Measurements from ENCODE around the gene RAB3IL1.

The RAB3IL1 gene

DNA sequence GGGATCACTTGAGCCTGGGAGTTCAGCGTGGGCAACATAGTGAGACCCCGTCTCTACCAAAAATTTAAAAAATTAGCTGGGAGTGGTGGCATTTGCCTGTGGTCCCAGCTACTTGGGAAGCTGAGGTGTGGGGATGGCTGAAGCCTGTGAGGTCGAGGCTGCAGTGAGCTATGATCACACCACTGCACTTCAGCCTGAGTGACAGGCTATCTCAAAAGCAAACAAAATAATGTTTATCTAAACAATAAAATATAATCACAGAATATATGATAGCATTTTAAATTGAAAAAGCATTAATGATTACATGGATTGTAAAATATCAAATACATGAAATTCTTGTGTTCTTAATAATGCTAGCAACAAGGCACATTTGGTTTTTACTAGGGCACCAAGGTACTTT is 35.5 kb upstream of the RAB3IL1 start:
- DNase-seq, result no peak

DNA sequence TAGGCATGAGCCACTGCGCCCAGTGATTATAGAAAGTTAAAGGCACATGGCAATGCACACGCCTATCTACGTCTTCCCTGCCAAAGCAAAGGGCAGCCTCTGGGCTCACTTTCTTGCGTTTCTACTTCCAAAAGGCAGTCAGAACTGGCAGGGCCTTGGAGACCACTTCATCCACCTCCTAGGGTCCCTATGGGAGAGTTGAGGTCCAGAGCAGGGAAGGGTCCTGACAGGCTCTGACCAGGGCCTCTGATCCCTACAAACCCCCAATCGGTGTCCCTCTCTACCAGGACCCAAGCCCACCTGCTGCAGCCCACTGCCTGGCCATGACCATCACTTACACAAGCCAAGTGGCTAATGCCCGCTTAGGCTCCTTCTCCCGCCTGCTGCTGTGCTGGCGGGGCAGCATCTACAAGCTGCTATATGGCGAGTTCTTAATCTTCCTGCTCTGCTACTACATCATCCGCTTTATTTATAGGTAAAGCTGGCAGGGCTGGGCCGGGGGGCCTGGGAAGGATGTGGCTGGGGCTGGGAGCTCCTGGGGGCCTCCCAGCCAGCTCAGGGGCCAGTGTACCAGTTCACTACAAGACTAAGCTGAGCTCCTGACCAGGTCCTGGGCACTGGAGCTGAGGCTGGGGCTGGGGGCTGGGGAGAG is 34.2 kb upstream of the RAB3IL1 start:
- DNase-seq, result no peak

DNA sequence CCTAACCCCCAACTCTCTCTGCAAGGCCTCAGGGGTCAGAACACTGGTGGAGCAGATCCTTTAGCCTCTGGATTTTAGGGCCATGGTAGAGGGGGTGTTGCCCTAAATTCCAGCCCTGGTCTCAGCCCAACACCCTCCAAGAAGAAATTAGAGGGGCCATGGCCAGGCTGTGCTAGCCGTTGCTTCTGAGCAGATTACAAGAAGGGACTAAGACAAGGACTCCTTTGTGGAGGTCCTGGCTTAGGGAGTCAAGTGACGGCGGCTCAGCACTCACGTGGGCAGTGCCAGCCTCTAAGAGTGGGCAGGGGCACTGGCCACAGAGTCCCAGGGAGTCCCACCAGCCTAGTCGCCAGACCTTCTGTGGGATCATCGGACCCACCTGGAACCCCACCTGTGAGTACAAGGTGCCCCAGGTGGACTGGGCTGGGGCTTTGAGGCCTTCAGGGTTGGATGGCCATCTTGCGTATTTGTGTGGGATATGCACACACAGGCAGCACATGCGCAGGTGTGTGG is 32.7 kb upstream of the RAB3IL1 start, which contains the start of gene BEST1:
BEST1 (plus strand) TSS at position 317 of the 513 bp plus-strand sequence. CDS start 1,456 bp downstream, outside the sequence.
- DNase-seq, result no peak

DNA sequence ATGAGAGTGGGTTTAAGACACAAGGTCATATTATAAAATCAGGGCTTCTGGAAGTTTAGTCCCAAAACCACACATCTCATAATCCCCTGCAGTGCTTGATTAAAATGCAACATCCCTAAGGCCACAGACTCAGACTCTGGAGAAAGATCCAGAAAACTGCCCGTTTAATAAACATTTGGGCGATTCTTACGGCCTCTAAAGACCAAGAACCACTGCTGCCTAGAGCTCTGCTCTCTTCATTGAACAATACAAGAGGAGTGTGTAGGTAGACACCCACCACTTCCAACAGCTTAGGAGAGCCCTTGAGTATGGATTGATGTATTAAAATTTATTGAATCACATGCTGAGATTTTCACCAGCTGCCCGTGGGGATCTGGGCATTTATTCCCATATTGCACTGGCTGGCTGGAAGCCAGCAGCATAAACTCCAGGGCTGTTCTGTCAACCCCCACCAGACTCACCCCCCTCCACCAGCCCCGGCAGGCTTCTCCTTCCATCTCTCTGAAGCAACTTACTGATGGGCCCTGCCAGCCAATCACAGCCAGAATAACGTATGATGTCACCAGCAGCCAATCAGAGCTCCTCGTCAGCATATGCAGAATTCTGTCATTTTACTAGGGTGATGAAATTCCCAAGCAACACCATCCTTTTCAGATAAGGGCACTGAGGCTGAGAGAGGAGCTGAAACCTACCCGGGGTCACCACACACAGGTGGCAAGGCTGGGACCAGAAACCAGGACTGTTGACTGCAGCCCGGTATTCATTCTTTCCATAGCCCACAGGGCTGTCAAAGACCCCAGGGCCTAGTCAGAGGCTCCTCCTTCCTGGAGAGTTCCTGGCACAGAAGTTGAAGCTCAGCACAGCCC is 32.0 kb upstream of the RAB3IL1 start:
- peak; percentile 88 for DNase-seq

GRCh38 chr11:61948505-61948904 is 31.1 kb upstream of the RAB3IL1 start:
- no peak for DNase-seq

DNA sequence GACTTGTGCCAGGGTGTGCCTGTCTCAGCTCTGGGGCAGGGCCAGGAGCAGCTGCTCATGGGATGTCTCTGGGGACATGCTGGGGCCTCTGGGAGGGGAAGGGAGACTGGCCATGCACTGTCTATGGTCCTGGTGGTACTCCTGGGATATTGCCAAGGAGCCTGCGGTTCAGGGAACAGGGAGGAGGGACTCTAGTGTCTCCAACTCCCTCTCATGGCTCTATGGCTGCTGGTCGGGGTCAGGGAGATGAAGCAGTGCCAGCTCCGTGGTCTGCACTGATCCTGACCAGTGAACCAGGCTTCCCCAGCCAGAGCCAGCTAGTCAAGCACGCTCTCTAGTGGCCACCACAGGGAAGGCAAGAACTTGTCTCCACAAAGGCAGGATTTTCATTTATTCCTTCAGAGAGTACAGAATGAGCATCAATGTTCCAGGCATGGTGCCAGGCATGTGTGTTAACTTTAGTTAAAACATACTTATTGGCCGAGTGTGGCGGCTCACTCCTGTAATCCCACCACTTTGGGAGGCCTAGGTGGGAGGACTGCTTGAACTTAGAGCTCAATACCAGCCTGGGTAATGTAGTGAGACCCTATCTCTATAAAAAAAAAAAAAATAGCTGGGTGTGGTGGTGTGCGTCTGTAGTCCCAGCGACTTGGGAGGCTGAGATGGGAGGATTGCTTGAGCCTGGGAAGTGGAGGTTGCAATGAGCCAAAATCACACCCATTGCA is 30.3 kb upstream of the RAB3IL1 start:
- peak; percentile 73 for DNase-seq

- DNase-seq, result no peak
Measured at GRCh38 chr11:61946894-61947293, 29.5 kb upstream of the RAB3IL1 start.

DNA sequence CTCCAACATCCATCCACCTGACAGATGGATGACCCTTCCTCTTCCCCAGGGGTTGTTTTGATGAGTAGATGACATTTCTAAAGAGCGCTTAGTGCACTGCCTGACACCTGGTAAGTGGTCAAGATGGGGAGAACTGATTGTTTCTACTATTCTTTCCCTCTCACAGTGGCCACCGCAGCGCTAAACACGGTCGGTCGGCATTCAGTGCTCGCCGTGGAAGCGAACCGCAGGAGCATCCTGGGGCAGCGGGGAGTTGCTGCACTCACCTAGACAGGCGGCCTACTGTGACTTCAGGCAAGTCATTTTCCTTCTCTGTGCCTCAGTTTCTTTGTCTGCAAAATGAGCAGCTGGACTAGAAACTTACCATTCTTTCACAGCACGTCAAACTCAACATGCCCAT is 27.8 kb upstream of the RAB3IL1 start:
- DNase-seq, result no peak

- no peak for DNase-seq
Measured at GRCh38 chr11:61940466-61940865, 23.1 kb upstream of the RAB3IL1 start.

GRCh38 chr11:61935861-61936260 is 18.5 kb upstream of the RAB3IL1 start:
- no peak for DNase-seq

- DNase-seq, result no peak
Measured at GRCh38 chr11:61930933-61931332, 13.6 kb upstream of the RAB3IL1 start.

DNA sequence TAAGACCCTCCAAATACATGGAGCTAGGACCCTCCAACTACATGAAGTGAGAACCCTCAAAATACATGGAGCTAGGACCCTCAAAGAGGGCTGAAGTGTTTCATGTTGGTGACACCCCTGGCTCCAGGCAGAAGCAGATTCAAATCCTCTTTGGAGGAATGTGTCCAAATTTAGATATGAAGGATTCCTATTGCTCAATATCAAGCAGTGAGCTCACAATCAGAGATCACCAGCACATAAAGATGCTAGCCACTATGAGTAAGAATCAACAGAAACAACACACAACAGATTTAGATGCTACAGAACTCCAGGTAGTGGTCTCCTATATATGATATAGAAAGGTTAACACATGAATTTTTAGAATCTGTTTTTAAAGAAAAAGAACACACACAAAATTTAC is 11.2 kb upstream of the RAB3IL1 start:
- no peak for DNase-seq

GRCh38 chr11:61927501-61927900 is 10.1 kb upstream of the RAB3IL1 start:
- no peak for DNase-seq

DNA sequence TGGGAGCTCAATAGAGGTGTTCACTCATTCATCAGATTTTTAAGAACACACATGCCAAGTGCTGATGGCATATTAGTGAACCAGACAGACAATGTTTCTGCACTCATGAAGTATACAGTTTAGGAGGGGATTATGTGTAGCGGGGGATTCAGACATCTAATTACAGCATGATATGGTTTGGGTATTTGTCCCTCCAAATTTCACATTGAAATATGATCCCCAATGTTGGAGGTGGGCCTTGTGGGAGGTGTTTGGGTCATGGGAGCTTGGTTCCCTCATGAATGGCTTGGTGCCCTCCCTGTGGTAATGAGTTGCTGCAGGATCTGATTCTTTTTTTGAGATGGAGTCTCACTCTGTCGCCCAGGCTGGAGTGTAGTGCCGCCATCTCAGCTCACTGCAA is 8.9 kb upstream of the RAB3IL1 start:
- DNase-seq, result no peak

- no peak for DNase-seq
Measured at GRCh38 chr11:61925736-61926135, 8.4 kb upstream of the RAB3IL1 start.

- no peak for DNase-seq
Measured at GRCh38 chr11:61924064-61924455, 6.7 kb upstream of the RAB3IL1 start.

- DNase-seq, result no peak
Measured at GRCh38 chr11:61923166-61924063, 6.0 kb upstream of the RAB3IL1 start.

DNA sequence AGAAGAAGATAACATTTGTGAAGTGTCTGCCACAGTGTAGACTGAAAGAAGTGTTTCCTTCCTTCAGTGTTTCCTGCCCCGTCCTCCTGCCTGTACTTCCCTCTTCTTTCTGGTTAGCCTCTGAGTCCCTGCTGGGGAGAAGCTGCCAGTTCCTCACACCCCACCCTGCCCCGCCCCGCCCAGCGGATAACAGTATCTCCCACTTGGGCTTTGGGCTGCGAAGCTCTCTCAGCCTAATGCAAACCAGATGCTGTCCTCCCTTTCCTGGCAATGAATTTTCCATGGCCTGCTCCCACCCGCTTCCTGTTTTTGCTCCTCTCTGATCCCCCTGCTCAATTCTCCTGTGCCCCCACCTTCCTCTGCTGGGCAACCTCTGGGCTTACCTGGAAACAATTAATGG is 5.2 kb upstream of the RAB3IL1 start:
- no peak for DNase-seq

DNA sequence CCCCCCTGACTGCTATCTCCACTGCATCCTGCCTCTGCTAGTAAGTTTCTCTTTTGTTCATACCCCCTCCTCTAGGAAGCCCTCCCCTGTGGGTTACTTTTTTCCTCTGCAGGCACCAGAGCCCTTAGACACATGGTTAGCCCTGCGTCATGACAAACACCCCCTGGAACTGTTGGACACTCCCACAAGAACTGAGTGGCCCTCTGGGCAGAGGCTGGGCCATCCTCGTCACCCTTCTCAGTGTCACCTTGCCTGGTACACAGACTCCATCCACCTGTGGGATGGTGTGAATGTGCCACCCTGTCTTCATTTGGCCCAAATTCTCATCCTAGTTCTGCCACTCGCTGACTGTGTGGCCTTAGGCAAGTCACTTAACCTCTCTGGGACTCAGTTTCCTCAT is 4.1 kb upstream of the RAB3IL1 start:
- no peak for DNase-seq

- DNase-seq, result no peak
Measured at GRCh38 chr11:61919705-61920631, 2.6 kb upstream of the RAB3IL1 start.

Data from NCI-H2171 treated with DMSO at 0.1 percent for 48 hours (cell line).